Measurements from ENCODE around the gene LPP.

- TF ChIP-seq, protein P1, sequence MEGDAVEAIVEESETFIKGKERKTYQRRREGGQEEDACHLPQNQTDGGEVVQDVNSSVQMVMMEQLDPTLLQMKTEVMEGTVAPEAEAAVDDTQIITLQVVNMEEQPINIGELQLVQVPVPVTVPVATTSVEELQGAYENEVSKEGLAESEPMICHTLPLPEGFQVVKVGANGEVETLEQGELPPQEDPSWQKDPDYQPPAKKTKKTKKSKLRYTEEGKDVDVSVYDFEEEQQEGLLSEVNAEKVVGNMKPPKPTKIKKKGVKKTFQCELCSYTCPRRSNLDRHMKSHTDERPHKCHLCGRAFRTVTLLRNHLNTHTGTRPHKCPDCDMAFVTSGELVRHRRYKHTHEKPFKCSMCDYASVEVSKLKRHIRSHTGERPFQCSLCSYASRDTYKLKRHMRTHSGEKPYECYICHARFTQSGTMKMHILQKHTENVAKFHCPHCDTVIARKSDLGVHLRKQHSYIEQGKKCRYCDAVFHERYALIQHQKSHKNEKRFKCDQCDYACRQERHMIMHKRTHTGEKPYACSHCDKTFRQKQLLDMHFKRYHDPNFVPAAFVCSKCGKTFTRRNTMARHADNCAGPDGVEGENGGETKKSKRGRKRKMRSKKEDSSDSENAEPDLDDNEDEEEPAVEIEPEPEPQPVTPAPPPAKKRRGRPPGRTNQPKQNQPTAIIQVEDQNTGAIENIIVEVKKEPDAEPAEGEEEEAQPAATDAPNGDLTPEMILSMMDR (conservative IDR thresholded peaks at IDR 0.05; ENCODE audit: low read depth, low read length) = no peak
- TF ChIP-seq SMC3 (IDR thresholded peaks at IDR 0.05; ENCODE audit: low read depth, low read length) (no peak), MAFK (IDR thresholded peaks at IDR 0.05; ENCODE audit: low read depth, low read length) (no peak), POLR2A (IDR thresholded peaks at IDR 0.05; ENCODE audit: low read depth, low read length) (no peak), RCOR1 (IDR thresholded peaks at IDR 0.05; ENCODE audit: insufficient replicate concordance, low read length) (no peak), FOS (IDR thresholded peaks at IDR 0.05; ENCODE audit: low read depth, low read length) (no peak), MAZ (IDR thresholded peaks at IDR 0.05; ENCODE audit: borderline replicate concordance, low read depth, low read length) (no peak), CEBPB (IDR thresholded peaks at IDR 0.05; ENCODE audit: low read depth, low read length) (no peak), RFX5 (IDR thresholded peaks at IDR 0.05; ENCODE audit: low read depth, low read length) (no peak), RAD21 (IDR thresholded peaks at IDR 0.05; ENCODE audit: low read length) (no peak), ELK1 (IDR thresholded peaks at IDR 0.05; ENCODE audit: borderline replicate concordance, low read depth, low read length) (no peak), BHLHE40 (IDR thresholded peaks at IDR 0.05; ENCODE audit: low read depth, low read length) (no peak)
Measured at GRCh38 chr3:188693435-188693834, 539.5 kb downstream of the LPP start.
